ENCODE measurements around the gene ATF5. TPM values are rescaled to one million over a fixed set of nuclear protein-coding genes. Genes with fewer than 3 reads are reported as not detected.

Gene ATF5
- total RNA-seq, 1 donor from 2014 or later = 46.1 TPM

- DNase-seq (ENCODE audit: low spot score) = no peak
These were observed 43.8 kb downstream of the ATF5 start for GRCh38 chr19:49972841-49973240.

DNA sequence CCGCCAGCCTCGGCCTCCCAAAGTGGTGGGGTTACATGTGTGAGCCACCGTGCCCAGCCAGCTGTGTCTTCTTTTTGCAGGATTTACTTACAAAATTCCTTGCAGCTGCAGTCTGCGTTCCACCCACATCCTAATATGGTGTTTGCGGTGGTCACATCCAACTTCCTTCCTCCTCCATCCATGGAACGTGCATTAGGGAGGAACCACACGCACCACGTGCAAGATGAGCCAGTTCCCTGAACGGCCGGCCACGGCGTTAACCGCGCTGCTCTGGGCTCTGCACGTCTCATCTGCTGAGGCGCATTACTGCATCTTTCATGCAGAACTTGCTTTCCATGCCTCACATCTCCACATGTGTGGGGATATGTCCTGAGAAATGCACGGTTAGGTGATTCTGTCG is 45.0 kb downstream of the ATF5 start:
- no peak for DNase-seq (ENCODE audit: low spot score)

GRCh38 chr19:49975051-49975450 is 46.0 kb downstream of the ATF5 start:
- no peak for DNase-seq (ENCODE audit: low spot score)

- no peak for DNase-seq (ENCODE audit: low spot score)
These were observed 47.5 kb downstream of the ATF5 start for GRCh38 chr19:49976496-49976895.

- DNase-seq (ENCODE audit: low spot score) = no peak
These were observed 48.1 kb downstream of the ATF5 start for GRCh38 chr19:49977076-49977475.

GRCh38 chr19:49977881-49978280 is 48.9 kb downstream of the ATF5 start:
- no peak for DNase-seq (ENCODE audit: low spot score)

DNA sequence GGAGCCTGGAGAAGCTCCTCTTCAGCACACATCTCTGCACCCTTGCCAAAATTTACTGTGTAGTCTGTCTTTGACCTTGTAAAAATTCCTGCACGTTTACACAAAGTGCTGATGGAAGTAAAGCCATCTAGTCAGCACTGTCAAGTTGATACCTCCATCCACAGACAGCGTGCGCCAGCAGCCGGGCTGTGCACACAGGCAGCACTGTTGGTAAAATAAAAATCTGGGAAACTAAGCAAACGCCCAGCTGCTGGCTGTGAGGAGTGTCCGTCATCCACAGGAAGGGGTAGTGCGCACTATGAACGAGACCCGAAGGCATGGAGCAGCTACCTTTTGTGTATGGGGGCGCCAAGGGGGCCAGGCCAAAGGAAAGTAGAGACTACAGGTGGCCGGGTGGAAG is 49.3 kb downstream of the ATF5 start:
- DNase-seq (ENCODE audit: low spot score) = no peak

DNA sequence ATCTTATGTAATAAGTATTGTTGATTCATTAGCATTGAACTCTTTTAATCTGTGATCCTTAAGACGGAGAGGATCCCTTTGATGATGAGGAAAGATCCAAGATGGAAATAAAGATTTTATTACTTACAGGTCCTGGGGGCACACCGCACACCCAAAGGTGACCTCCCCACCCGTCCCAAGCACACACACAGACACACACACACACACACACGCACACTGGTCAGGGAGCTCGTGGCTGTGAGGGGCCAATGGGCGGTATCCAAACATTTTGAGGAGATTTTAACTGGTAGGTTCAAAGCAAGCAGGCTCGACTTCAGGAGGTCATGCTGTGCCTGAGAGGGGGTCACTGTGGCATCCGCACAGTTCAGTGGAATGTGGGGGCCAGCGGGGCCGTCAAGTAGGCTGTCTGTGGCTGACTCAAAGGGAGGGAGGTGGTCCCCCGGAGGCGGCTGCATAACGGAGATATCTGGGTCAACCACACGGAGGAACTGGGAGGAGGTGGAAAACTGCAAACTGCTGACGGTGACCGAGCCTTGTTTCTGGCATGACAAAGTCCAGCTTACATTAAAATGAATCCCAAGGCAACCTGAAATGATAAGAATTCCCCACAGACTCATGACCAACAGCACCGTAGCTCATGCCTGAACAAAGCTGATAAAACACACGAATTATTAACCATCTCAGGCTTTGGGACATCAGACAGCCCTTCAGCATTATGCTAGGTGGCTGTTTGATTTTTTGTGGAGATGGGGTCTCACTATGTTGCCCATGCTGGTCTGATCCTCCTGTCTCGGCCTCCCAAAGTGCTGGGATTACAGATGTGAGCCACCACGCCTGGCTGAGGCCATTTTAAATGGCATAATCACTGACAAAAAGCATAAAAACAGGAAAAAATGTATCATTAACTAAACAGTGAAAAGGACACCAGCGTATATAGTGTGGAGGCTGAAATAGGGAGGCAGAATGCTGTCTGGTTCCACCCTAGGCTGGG is 52.9 kb downstream of the ATF5 start:
- no peak for DNase-seq (ENCODE audit: low spot score)

Small RNAs within 50 kb of the gene (microRNA-seq; reads per million reads assigned to microRNA genes)
- not detected for gene MIR4750 (ENCODE audit: borderline number of aligned reads)

Other genes with a start within 250 kb of the ATF5 start
- 1.3 TPM for gene ADM5, start 239.6 kb upstream of the ATF5 start, total RNA-seq
- gene CPT1C, start 238.1 kb upstream of the ATF5 start, total RNA-seq = 7.2 TPM
- 1.0 TPM for gene TSKS, start 165.9 kb upstream of the ATF5 start, total RNA-seq
- 96.4 TPM for gene AP2A1, start 162.2 kb upstream of the ATF5 start, total RNA-seq
- 12.7 TPM for gene FUZ, start 115.9 kb upstream of the ATF5 start, total RNA-seq
- 40.4 TPM for gene MED25, start 110.9 kb upstream of the ATF5 start, total RNA-seq
- 99.4 TPM for gene PTOV1, start 78.0 kb upstream of the ATF5 start, total RNA-seq
- gene PNKP, start 61.6 kb upstream of the ATF5 start, total RNA-seq = 57.6 TPM
- gene AKT1S1, start 51.9 kb upstream of the ATF5 start, total RNA-seq = 38.8 TPM
- 39.9 TPM for gene TBC1D17, start 51.5 kb upstream of the ATF5 start, total RNA-seq
- 2.3 TPM for gene IL4I1, start 32.3 kb upstream of the ATF5 start, total RNA-seq
- 34.5 TPM for gene NUP62, start 299 bp downstream of the ATF5 start, total RNA-seq
- 3.0 TPM for gene SIGLEC11, start 32.0 kb downstream of the ATF5 start, total RNA-seq
- gene VRK3, start 96.2 kb downstream of the ATF5 start, total RNA-seq = 27.5 TPM
- 6.8 TPM for gene ZNF473, start 96.8 kb downstream of the ATF5 start, total RNA-seq
- gene IZUMO2, start 234.1 kb downstream of the ATF5 start, total RNA-seq = not detected

Data from mesenteric fat pad (tissue), 1 donor.